ENCODE measurements around the gene TMEM255B.

DNA sequence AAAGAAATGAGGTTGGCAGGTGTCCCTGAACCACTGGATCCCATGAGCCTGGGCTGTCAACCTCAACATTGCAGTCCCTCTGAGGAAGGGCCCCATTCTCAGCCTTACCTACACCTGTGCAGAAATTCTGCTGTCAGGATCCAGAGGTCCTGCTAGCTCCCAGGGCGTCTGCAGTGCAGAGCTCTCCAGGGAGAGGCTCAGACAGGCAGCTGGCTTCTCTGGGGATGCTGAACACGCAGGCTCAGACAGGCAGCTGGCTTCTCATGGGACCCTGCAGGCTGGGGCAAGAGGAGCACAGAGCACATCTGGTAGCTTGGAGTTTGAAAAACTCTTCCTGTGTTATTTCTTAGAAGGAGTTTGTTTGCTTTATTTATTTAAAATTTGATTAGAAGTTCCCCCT, 50.9 kb downstream of the TMEM255B start:
- TF ChIP-seq, protein P1, sequence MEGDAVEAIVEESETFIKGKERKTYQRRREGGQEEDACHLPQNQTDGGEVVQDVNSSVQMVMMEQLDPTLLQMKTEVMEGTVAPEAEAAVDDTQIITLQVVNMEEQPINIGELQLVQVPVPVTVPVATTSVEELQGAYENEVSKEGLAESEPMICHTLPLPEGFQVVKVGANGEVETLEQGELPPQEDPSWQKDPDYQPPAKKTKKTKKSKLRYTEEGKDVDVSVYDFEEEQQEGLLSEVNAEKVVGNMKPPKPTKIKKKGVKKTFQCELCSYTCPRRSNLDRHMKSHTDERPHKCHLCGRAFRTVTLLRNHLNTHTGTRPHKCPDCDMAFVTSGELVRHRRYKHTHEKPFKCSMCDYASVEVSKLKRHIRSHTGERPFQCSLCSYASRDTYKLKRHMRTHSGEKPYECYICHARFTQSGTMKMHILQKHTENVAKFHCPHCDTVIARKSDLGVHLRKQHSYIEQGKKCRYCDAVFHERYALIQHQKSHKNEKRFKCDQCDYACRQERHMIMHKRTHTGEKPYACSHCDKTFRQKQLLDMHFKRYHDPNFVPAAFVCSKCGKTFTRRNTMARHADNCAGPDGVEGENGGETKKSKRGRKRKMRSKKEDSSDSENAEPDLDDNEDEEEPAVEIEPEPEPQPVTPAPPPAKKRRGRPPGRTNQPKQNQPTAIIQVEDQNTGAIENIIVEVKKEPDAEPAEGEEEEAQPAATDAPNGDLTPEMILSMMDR (conservative IDR thresholded peaks at IDR 0.05), result no peak
- no peak for TF ChIP-seq EZH2 (IDR thresholded peaks at IDR 0.05; ENCODE audit: low read depth)
